Stomach smooth muscle (tissue), 2 donors: ENCODE data around the gene CCDC124.
"Not testable (repeated sequence)": the region's sequence is repeated elsewhere in the genome, so short reads cannot be mapped to it uniquely, and the experiment has no call there.

Source experiments
- H3K27ac ChIP-seq: one replicate; pipeline ENCODE4 v1.7.0; 2013; ENCODE audit warnings: mild to moderate bottlenecking, low read length, inconsistent platforms
- H3K27me3 ChIP-seq, 2 donors: one replicate each; pipeline ENCODE4 v1.7.0; 2013; ENCODE audit warnings: low read length in 2 of 2; ENCODE audit not compliant: insufficient read depth in 2 of 2, control insufficient read depth in 1 of 2
- H3K36me3 ChIP-seq, 2 donors: one replicate each; pipeline ENCODE4 v1.7.0; 2013; ENCODE audit warnings: low read length in 2 of 2; ENCODE audit not compliant: control insufficient read depth in 2 of 2, insufficient read depth in 2 of 2
- H3K4me1 ChIP-seq: one replicate; pipeline ENCODE4 v1.7.0; 2013; ENCODE audit warnings: low read length; ENCODE audit not compliant: control insufficient read depth, insufficient read depth
- H3K4me3 ChIP-seq, 2 donors: one replicate each; pipeline ENCODE4 v1.7.0; 2013; ENCODE audit warnings: low read length in 2 of 2
- H3K9ac ChIP-seq, 2 donors: one replicate each; pipeline ENCODE4 v1.7.0; 2013; ENCODE audit warnings: low read length in 2 of 2, mild to moderate bottlenecking in 1 of 2
- H3K9me3 ChIP-seq, 2 donors: one replicate each; pipeline ENCODE4 v1.7.0; 2013; ENCODE audit warnings: low read length in 2 of 2; ENCODE audit not compliant: control insufficient read depth in 2 of 2
- donor health status: healthy.
- donor health status: Pancreatic carcinoma.

Gene CCDC124

GRCh38 chr19:17932485-17933338, at the start of gene CCDC124:
CCDC124 (plus strand) TSS chr19:17933015; CDS start chr19:17936421, 3,406 bp downstream.
- Histone ChIP-seq H3K9me3 (no peaks in the 10 kb centered on the region), H3K9ac (peak within 1 kb of the TSS; percentile 88 to 90), H3K27me3 (no peaks in the 10 kb centered on the region), H3K36me3 (peaks cover 0 to 3% of the 10 kb centered on the region in 2 donors), H3K4me3 (peak within 1 kb of the TSS; percentile 92 to 96), H3K4me1 (peaks cover 18% of the 10 kb centered on the region), H3K27ac (peak within 1 kb of the TSS; percentile 90)

- no peak overlapping the region for H3K9ac ChIP-seq
- no peak overlapping the region for H3K4me3 ChIP-seq
- H3K4me1 ChIP-seq, result no peaks in the 10 kb centered on the region
- H3K36me3 ChIP-seq, result no peaks in the 10 kb centered on the region
- no peak overlapping the region for H3K27ac ChIP-seq
- peaks cover 0 to 7% of the 10 kb centered on the region in 2 donors for H3K27me3 ChIP-seq
- no peaks in the 10 kb centered on the region for H3K9me3 ChIP-seq
Measured at GRCh38 chr19:17883627-17884410, 49.0 kb upstream of the CCDC124 start.

GRCh38 chr19:17886515-17886914, 46.3 kb upstream of the CCDC124 start:
- Histone ChIP-seq H3K36me3 (no peaks in the 10 kb centered on the region), H3K27ac (no peak overlapping the region), H3K27me3 (peaks cover 7 to 9% of the 10 kb centered on the region in 2 donors), H3K9ac (no peak overlapping the region), H3K4me3 (no peak overlapping the region), H3K4me1 (no peaks in the 10 kb centered on the region), H3K9me3 (no peaks in the 10 kb centered on the region)

GRCh38 chr19:17887221-17887620, 45.6 kb upstream of the CCDC124 start:
- not testable (repeated sequence) for H3K9ac ChIP-seq, H3K36me3 ChIP-seq, H3K4me3 ChIP-seq, H3K4me1 ChIP-seq, H3K9me3 ChIP-seq, H3K27ac ChIP-seq, H3K27me3 ChIP-seq

GRCh38 chr19:17888260-17888659, 44.6 kb upstream of the CCDC124 start:
- H3K27ac ChIP-seq, result no peak overlapping the region
- peaks cover 5 to 9% of the 10 kb centered on the region in 2 donors for H3K27me3 ChIP-seq

GRCh38 chr19:17889609-17890214, 43.1 kb upstream of the CCDC124 start:
- Histone ChIP-seq H3K36me3 (no peaks in the 10 kb centered on the region), H3K27me3 (peaks cover 5 to 13% of the 10 kb centered on the region in 2 donors), H3K9me3 (no peaks in the 10 kb centered on the region), H3K9ac (no peak overlapping the region), H3K27ac (no peak overlapping the region), H3K4me1 (no peaks in the 10 kb centered on the region), H3K4me3 (no peak overlapping the region)

More at GRCh38 chr19:17888260-17888659, 44.6 kb upstream of the CCDC124 start:
- no peak overlapping the region for H3K9ac ChIP-seq
- no peaks in the 10 kb centered on the region for H3K36me3 ChIP-seq
- no peak overlapping the region for H3K4me3 ChIP-seq
- no peaks in the 10 kb centered on the region for H3K9me3 ChIP-seq
- no peaks in the 10 kb centered on the region for H3K4me1 ChIP-seq

- H3K27me3 ChIP-seq, result peaks cover 0 to 19% of the 10 kb centered on the region in 2 donors
- no peak overlapping the region for H3K9ac ChIP-seq
- H3K4me1 ChIP-seq, result no peaks in the 10 kb centered on the region
- H3K9me3 ChIP-seq, result no peaks in the 10 kb centered on the region
- H3K36me3 ChIP-seq, result no peaks in the 10 kb centered on the region
- H3K4me3 ChIP-seq, result no peak overlapping the region
- H3K27ac ChIP-seq, result no peak overlapping the region
Measured at GRCh38 chr19:17893766-17894165, 39.0 kb upstream of the CCDC124 start.

- H3K27me3 ChIP-seq, result peaks cover 2% of the 10 kb centered on the region in 2 donors
- H3K9me3 ChIP-seq, result peaks cover 0 to 2% of the 10 kb centered on the region in 2 donors
- H3K9ac ChIP-seq, result no peak overlapping the region
- no peaks in the 10 kb centered on the region for H3K4me1 ChIP-seq
- H3K4me3 ChIP-seq, result no peak overlapping the region
- no peaks in the 10 kb centered on the region for H3K36me3 ChIP-seq
- no peak overlapping the region for H3K27ac ChIP-seq
Measured at GRCh38 chr19:17902701-17903100, 30.1 kb upstream of the CCDC124 start.

- Histone ChIP-seq H3K9me3 (peaks cover 0 to 13% of the 10 kb centered on the region in 2 donors), H3K4me1 (no peaks in the 10 kb centered on the region), H3K9ac (no peak overlapping the region), H3K4me3 (no peak overlapping the region), H3K36me3 (no peaks in the 10 kb centered on the region), H3K27me3 (no peaks in the 10 kb centered on the region), H3K27ac (no peak overlapping the region)
Measured at GRCh38 chr19:17908244-17908643, 24.6 kb upstream of the CCDC124 start.

- peaks cover 0 to 18% of the 10 kb centered on the region in 2 donors for H3K9me3 ChIP-seq
- H3K36me3 ChIP-seq, result no peaks in the 10 kb centered on the region
- no peak overlapping the region for H3K4me3 ChIP-seq
- no peaks in the 10 kb centered on the region for H3K27me3 ChIP-seq
- H3K27ac ChIP-seq, result no peak overlapping the region
- no peaks in the 10 kb centered on the region for H3K4me1 ChIP-seq
- no peak overlapping the region for H3K9ac ChIP-seq
Measured at GRCh38 chr19:17909003-17909732, 23.6 kb upstream of the CCDC124 start.
